ENCODE measurements around the gene HOXD1.

HOXD1 gene

DNA sequence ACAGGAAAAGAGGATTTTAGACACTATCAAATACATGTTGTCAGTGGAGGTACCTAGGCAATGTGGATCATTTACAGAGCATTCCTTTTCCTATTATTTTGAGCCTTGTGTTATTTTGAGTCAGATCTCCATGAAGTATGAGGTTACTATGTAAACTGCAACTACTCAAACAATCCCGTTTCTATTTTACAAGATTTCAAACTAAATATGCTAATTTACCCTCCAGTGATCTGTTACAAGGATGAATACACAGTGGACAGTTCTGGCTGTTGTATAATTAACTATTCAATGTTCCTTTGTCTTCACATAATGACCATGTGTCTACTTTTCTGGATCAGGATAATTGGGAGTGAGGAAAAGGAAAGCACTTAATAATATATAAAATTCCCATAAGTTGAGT lies 4.6 kb downstream of the HOXD1 start:
- Histone ChIP-seq H4K20me1 (ENCODE audit: low read depth, low read length) (no peaks in the 10 kb centered on the region), H3K27me3 (ENCODE audit: low read length) (no peaks in the 10 kb centered on the region), H3K9me2 (replicated peaks; ENCODE audit: insufficient read depth, low read length) (no peaks in the 10 kb centered on the region), H2AFZ (ENCODE audit: low read depth, low read length, severe bottlenecking) (no peak overlapping the region), H3F3A (ENCODE audit: insufficient read depth) (no peaks in the 10 kb centered on the region), H3K9me3 (ENCODE audit: insufficient read depth, low read length) (no peaks in the 10 kb centered on the region), H3K4me3 (ENCODE audit: insufficient read depth, low read length, poor library complexity, severe bottlenecking) (no peak overlapping the region), H3K27ac (ENCODE audit: low read depth, low read length) (no peak overlapping the region), H3K4me2 (ENCODE audit: low read depth, low read length, poor library complexity, severe bottlenecking) (no peak overlapping the region), H3K79me2 (ENCODE audit: insufficient read depth, low read length) (no peaks in the 10 kb centered on the region), H3K36me3 (ENCODE audit: low read length) (no peaks in the 10 kb centered on the region), H3K9ac (ENCODE audit: low read length) (no peak overlapping the region)
- no peak for TF ChIP-seq EZH2phosphoT487 (conservative IDR thresholded peaks at IDR 0.05; ENCODE audit: low read length)
- TF ChIP-seq, protein P1, sequence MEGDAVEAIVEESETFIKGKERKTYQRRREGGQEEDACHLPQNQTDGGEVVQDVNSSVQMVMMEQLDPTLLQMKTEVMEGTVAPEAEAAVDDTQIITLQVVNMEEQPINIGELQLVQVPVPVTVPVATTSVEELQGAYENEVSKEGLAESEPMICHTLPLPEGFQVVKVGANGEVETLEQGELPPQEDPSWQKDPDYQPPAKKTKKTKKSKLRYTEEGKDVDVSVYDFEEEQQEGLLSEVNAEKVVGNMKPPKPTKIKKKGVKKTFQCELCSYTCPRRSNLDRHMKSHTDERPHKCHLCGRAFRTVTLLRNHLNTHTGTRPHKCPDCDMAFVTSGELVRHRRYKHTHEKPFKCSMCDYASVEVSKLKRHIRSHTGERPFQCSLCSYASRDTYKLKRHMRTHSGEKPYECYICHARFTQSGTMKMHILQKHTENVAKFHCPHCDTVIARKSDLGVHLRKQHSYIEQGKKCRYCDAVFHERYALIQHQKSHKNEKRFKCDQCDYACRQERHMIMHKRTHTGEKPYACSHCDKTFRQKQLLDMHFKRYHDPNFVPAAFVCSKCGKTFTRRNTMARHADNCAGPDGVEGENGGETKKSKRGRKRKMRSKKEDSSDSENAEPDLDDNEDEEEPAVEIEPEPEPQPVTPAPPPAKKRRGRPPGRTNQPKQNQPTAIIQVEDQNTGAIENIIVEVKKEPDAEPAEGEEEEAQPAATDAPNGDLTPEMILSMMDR (IDR thresholded peaks at IDR 0.05; ENCODE audit: insufficient read depth, low read length, poor library complexity, severe bottlenecking) = no peak

DNA sequence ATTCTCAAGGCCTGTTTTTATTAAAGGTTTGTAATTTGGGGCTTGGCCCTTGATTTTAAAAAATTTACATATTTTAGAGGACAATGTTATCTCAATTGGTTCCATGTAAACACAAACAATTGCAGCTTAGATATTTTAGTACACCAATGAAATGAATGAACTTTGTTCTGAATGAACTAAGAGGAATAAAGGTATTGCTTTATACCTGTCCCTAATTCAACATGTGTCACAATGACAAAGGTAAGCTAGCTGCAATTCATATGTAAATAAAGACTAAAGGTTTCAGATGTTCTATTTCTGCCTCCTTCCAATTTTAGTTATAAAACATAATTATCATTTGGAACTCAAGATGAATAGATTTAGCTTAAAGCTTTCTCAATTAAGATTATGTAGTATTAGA lies 11.4 kb downstream of the HOXD1 start:
- Histone ChIP-seq H3K79me2 (ENCODE audit: insufficient read depth, low read length) (no peaks in the 10 kb centered on the region), H3K9me3 (ENCODE audit: insufficient read depth, low read length) (no peaks in the 10 kb centered on the region), H3K4me2 (ENCODE audit: low read depth, low read length, poor library complexity, severe bottlenecking) (no peak overlapping the region), H3F3A (ENCODE audit: insufficient read depth) (no peaks in the 10 kb centered on the region), H3K9ac (ENCODE audit: low read length) (no peak overlapping the region), H3K9me2 (replicated peaks; ENCODE audit: insufficient read depth, low read length) (no peaks in the 10 kb centered on the region), H3K4me3 (ENCODE audit: insufficient read depth, low read length, poor library complexity, severe bottlenecking) (no peak overlapping the region), H3K36me3 (ENCODE audit: low read length) (no peaks in the 10 kb centered on the region), H3K27me3 (ENCODE audit: low read length) (no peaks in the 10 kb centered on the region), H3K27ac (ENCODE audit: low read depth, low read length) (no peak overlapping the region), H4K20me1 (ENCODE audit: low read depth, low read length) (no peaks in the 10 kb centered on the region), H2AFZ (ENCODE audit: low read depth, low read length, severe bottlenecking) (no peak overlapping the region)
- TF ChIP-seq, protein P1 (IDR thresholded peaks at IDR 0.05; ENCODE audit: insufficient read depth, low read length, poor library complexity, severe bottlenecking) = no peak
- no peak for TF ChIP-seq EZH2phosphoT487 (conservative IDR thresholded peaks at IDR 0.05; ENCODE audit: low read length)

DNA sequence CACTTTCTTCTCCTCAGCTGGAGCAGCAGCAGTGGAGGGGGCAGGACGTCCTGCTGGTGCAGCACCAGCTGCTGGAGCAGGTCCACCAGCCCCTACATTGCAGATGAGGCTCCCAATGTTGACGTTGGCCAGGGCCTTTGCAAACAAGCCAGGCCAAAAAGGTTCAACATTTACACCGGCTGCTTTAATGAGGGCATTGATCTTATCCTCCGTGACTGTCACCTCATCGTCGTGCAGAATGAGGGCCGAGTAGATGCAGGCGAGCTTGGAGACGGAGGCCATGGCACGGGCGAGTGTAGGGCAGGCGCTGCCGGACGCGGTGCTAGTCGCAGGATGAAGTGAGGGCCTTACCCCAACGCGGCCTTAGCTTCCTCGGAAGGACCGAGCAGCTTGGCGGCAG lies 12.5 kb downstream of the HOXD1 start:
- H3K9me3 ChIP-seq (ENCODE audit: insufficient read depth, low read length) = no peaks in the 10 kb centered on the region
- no peaks in the 10 kb centered on the region for H3K79me2 ChIP-seq (ENCODE audit: insufficient read depth, low read length)
- no peaks in the 10 kb centered on the region for H3K36me3 ChIP-seq (ENCODE audit: low read length)
- H3K27ac ChIP-seq (ENCODE audit: low read depth, low read length) = no peak overlapping the region
- H3K9ac ChIP-seq (ENCODE audit: low read length) = no peak overlapping the region
- no peak overlapping the region for H2AFZ ChIP-seq (ENCODE audit: low read depth, low read length, severe bottlenecking)
- H3K9me2 ChIP-seq (replicated peaks; ENCODE audit: insufficient read depth, low read length) = no peaks in the 10 kb centered on the region
- H3K4me2 ChIP-seq (ENCODE audit: low read depth, low read length, poor library complexity, severe bottlenecking) = no peak overlapping the region
- TF ChIP-seq, protein P1 (IDR thresholded peaks at IDR 0.05; ENCODE audit: insufficient read depth, low read length, poor library complexity, severe bottlenecking) = no peak
- no peak for TF ChIP-seq EZH2phosphoT487 (conservative IDR thresholded peaks at IDR 0.05; ENCODE audit: low read length)
- H3F3A ChIP-seq (ENCODE audit: insufficient read depth) = no peaks in the 10 kb centered on the region
- H3K27me3 ChIP-seq (ENCODE audit: low read length) = no peaks in the 10 kb centered on the region
- H3K4me3 ChIP-seq (ENCODE audit: insufficient read depth, low read length, poor library complexity, severe bottlenecking) = no peak overlapping the region
- no peaks in the 10 kb centered on the region for H4K20me1 ChIP-seq (ENCODE audit: low read depth, low read length)

Data from SU-DHL-6 (cell line).